Gastrocnemius medialis (tissue), 4 donors: ENCODE data around the gene ADORA3. TPM values are rescaled to one million over a fixed set of nuclear protein-coding genes. Genes with fewer than 3 reads are reported as not detected.

Source experiments
- ATAC-seq, 2 donors: fragments of 150-250 bp; one replicate each; pipeline ENCODE4 v1.9.1; 2016
- DNase-seq, 2 donors: peaks; one replicate each; pipeline ENCODE4 v3.0.0-alpha.2; 2019
- H3K27ac ChIP-seq, 4 donors: fragments of 200-600 bp; sonication (generic); 1 replicate in 1 of 4; 2 replicates in 3 of 4; pipeline ENCODE4 v1.5.1; 2016 to 2018; ENCODE audit warnings: mild to moderate bottlenecking in 2 of 4, moderate library complexity in 1 of 4
- H3K27me3 ChIP-seq, 3 donors: fragments of 200-600 bp; sonication (generic) in 2 of 3; 1 replicate in 1 of 3; 2 replicates in 2 of 3; pipeline versions ENCODE4 v1.5.1 to v1.6.0; 2016 to 2019; ENCODE audit warnings: mild to moderate bottlenecking in 1 of 3, moderate library complexity in 1 of 3
- H3K36me3 ChIP-seq, 2 donors: fragments of 200-600 bp; sonication (generic) in 1 of 2; one replicate each; pipeline ENCODE4 v1.5.1; 2017 to 2018
- H3K4me1 ChIP-seq, 2 donors: fragments of 200-600 bp; sonication (generic) in 1 of 2; one replicate each; pipeline ENCODE4 v1.5.1; 2016 to 2017; ENCODE audit warnings: mild to moderate bottlenecking in 2 of 2
- H3K4me3 ChIP-seq, 4 donors: fragments of 200-600 bp; sonication (generic) in 3 of 4; 1 replicate in 1 of 4; 2 replicates in 3 of 4; pipeline ENCODE4 v1.5.1; 2016 to 2019; ENCODE audit warnings: mild to moderate bottlenecking in 2 of 4
- H3K9me3 ChIP-seq, 3 donors: fragments of 200-600 bp; sonication (generic) in 2 of 3; 1 replicate in 1 of 3; 2 replicates in 2 of 3; pipeline ENCODE4 v1.5.1; 2016 to 2019
- POLR2A ChIP-seq, 2 donors: fragments of 450-650 bp; IDR thresholded peaks; one replicate each; pipeline ENCODE4 v1.6.1; 2017; ENCODE audit warnings: antibody characterized with exemption in 2 of 2, mild to moderate bottlenecking in 2 of 2, moderate library complexity in 2 of 2
- in situ Hi-C, 4 donors: fragments of 200-750 bp; cut with MboI; loops; one replicate each; pipeline versions ENCODE4 v1.15.0 to v1.8.0; 2017; ENCODE audit warnings: low sequenced_read_pairs in 4 of 4
- intact Hi-C: fragments of 100-400 bp; cut with DNase I; formaldehyde crosslinking; loops from one replicate; pipeline ENCODE4 v1.15.1; 2023; ENCODE audit warnings: low total_unique reads
- total RNA-seq, 4 donors: library from RNA; depleted of rRNA; stranded (reverse); fragments of >200 nt; gene quantifications; one replicate each; pipeline versions ENCODE4 v1.1.0 to v1.2.3, GENCODE V29; 2016
- TF ChIP-seq, protein P1 (sequence below), 5 experiments: fragments of 450-650 bp in 3 of 5; fragments of 200-600 bp in 2 of 5; sonication (generic) in 2 of 5; IDR thresholded peaks in 4 of 5; conservative IDR thresholded peaks in 1 of 5; 1 replicate in 4 of 5; 2 replicates in 1 of 5; pipeline ENCODE4 v1.5.1; 2016 to 2019; ENCODE audit warnings: antibody characterized with exemption in 5 of 5, mild to moderate bottlenecking in 3 of 5, moderate library complexity in 3 of 5

Gene ADORA3
- total RNA-seq, 4 donors from 2014 or later: 1.0 to 4.1 (median 2.1) TPM

DNA sequence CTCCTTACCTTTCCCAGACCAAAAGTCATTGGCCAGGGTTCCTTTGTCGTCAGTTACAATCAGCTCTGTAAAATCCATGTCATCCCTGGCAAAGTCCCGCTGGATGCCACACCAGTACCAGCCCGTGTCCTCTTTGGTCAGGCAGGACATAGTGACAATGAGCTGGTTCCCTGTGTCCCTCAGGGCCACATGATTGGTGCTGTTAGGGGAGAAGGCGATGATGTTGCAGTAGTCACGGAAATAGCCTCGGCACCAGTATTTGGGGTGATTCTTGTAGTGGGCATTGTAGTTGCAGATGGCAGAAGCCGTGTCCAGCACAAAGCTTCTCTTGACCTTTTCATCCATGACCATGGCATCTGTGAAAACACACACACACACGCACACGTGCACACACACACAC, 14.8 kb downstream of the ADORA3 start:
- no peak for ATAC-seq
- peaks cover 0 to 2% (median 0%) of the 10 kb centered on the region in 3 donors for H3K27me3 ChIP-seq
- no peak overlapping the region for H3K27ac ChIP-seq
- TF ChIP-seq, protein P1, sequence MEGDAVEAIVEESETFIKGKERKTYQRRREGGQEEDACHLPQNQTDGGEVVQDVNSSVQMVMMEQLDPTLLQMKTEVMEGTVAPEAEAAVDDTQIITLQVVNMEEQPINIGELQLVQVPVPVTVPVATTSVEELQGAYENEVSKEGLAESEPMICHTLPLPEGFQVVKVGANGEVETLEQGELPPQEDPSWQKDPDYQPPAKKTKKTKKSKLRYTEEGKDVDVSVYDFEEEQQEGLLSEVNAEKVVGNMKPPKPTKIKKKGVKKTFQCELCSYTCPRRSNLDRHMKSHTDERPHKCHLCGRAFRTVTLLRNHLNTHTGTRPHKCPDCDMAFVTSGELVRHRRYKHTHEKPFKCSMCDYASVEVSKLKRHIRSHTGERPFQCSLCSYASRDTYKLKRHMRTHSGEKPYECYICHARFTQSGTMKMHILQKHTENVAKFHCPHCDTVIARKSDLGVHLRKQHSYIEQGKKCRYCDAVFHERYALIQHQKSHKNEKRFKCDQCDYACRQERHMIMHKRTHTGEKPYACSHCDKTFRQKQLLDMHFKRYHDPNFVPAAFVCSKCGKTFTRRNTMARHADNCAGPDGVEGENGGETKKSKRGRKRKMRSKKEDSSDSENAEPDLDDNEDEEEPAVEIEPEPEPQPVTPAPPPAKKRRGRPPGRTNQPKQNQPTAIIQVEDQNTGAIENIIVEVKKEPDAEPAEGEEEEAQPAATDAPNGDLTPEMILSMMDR (IDR thresholded peaks at IDR 0.05 in 4 of 5, conservative IDR thresholded peaks at IDR 0.05 in 1 of 5): no peak
- no peak for TF ChIP-seq POLR2A (IDR thresholded peaks at IDR 0.05)
- no peak for DNase-seq
- intact Hi-C loops: no loop called here
- H3K9me3 ChIP-seq: no peaks in the 10 kb centered on the region
- H3K4me1 ChIP-seq: no peaks in the 10 kb centered on the region
- in situ Hi-C loops: loop anchor here in 3 of 4 donors (10.0 kb wide), 1 partner anchor 276 kb away; no protein-coding TSS in a partner anchor
- no peaks in the 10 kb centered on the region for H3K36me3 ChIP-seq
- H3K4me3 ChIP-seq: no peak overlapping the region

DNA sequence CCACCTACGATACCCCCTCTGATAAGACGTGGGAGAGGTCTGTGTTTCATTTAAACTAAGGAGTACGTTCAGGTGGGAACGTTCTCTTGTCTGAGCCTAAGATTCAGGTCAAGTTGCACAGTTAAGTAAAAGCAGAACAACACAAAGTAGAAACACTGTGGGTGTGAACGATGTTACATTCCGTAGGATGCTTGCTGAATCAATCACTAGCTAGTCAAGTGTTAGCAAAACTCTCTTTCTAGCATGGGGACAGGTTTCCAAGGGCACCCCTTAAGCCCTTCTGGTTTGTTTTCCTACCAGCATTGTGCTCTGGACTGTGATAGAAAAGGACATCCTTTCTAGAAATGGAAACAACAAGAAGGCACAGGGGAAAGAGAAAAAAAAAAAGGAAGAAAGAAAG, 16.3 kb downstream of the ADORA3 start:
- Histone ChIP-seq H3K4me3 (no peak overlapping the region), H3K27me3 (no peaks in the 10 kb centered on the region), H3K36me3 (no peaks in the 10 kb centered on the region), H3K9me3 (no peaks in the 10 kb centered on the region), H3K4me1 (peaks cover 3 to 4% of the 10 kb centered on the region in 2 donors), H3K27ac (no peak overlapping the region)
- in situ Hi-C loops: loop anchor here in 3 of 4 donors (10.0 kb wide), 1 partner anchor 278 kb away; no protein-coding TSS in a partner anchor
- DNase-seq (no peak), ATAC-seq (no peak)
- TF ChIP-seq, protein P1 (IDR thresholded peaks at IDR 0.05 in 4 of 5, conservative IDR thresholded peaks at IDR 0.05 in 1 of 5): no peak
- TF ChIP-seq POLR2A (IDR thresholded peaks at IDR 0.05): no peak
- intact Hi-C loops: no loop called here

DNA sequence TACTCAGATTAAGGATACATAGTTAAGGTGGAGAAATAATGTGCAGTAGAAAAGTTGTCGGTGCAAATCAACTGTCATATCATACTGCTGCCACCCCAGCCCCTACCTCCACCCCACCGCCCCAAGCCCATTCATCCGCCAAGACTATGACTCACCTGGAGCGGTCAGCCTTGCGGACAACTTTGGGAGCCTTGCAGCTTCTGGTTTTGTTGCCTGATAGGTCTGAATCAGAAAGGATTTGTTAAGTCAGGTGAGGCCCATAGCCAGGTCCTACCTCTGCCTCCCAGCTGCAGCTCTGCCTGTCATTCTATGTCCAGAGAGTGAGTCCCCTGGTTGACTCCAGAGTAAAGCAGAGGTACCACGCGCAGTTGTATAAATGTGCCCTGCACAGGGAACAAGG, 17.0 kb downstream of the ADORA3 start:
- Histone ChIP-seq H3K27ac (no peak overlapping the region), H3K4me1 (peaks cover 8 to 10% of the 10 kb centered on the region in 2 donors), H3K4me3 (no peak overlapping the region), H3K27me3 (no peaks in the 10 kb centered on the region), H3K9me3 (no peaks in the 10 kb centered on the region), H3K36me3 (no peaks in the 10 kb centered on the region)
- intact Hi-C loops (no loop called here), in situ Hi-C loops (loop anchor here in 3 of 4 donors (10.0 kb wide), 1 partner anchor 278 kb away; no protein-coding TSS in a partner anchor)
- TF ChIP-seq, protein P1 (IDR thresholded peaks at IDR 0.05 in 4 of 5, conservative IDR thresholded peaks at IDR 0.05 in 1 of 5): no peak
- no peak for TF ChIP-seq POLR2A (IDR thresholded peaks at IDR 0.05)
- no peak for ATAC-seq
- no peak for DNase-seq

DNA sequence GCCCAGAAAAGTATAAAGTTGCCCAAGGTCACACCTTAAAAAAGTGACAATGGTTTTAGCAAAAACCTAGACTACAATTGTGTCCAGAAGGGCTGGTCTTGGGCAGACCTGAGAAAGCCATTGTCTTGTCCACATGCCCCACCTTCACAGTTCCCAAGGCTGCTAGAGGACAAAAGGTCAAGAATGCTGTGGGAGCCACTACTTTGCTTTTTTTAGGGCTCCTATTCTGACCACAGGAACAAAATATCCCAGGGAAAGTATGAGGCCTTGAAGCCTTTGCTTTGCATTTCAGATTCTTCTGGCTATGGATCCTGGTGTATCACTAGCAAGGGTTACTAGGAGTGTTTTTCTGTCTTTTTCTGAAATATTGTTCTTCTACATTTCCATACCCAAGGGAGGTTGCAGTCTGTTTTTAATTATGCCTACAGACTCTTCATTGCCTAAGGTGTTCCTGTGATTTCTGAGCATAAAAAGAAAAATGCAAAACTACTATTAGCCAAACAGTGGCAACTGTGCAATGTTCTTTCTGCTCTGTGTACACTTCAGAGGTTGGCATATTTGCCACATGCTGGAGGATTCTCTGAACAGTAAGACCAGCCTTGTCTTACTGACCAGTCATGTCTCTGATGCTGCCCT, 18.9 kb downstream of the ADORA3 start:
- H3K27ac ChIP-seq: no peak overlapping the region
- H3K4me1 ChIP-seq: peaks cover 8 to 12% of the 10 kb centered on the region in 2 donors
- ATAC-seq (no peak), DNase-seq (no peak)
- intact Hi-C loops (loop anchor here (5.0 kb wide), 1 partner anchor 228 kb away; no protein-coding TSS in a partner anchor), in situ Hi-C loops (loop anchor here (5.0 to 10.0 kb wide), 2 partner anchors 280 to 283 kb away; no protein-coding TSS in a partner anchor)
- no peak for TF ChIP-seq POLR2A (IDR thresholded peaks at IDR 0.05)
- TF ChIP-seq, protein P1 (IDR thresholded peaks at IDR 0.05 in 4 of 5, conservative IDR thresholded peaks at IDR 0.05 in 1 of 5): no peak
- H3K4me3 ChIP-seq: no peak overlapping the region
- no peaks in the 10 kb centered on the region for H3K9me3 ChIP-seq
- no peaks in the 10 kb centered on the region for H3K27me3 ChIP-seq
- H3K36me3 ChIP-seq: no peaks in the 10 kb centered on the region
